SK-N-SH treated with all-trans-retinoic acid at 6 μM for 48 hours (cell line): ENCODE results near the gene SLC29A3.

Experiments
- ARNTL ChIP-seq: fragments of 450-650 bp; formaldehyde crosslinking; IDR thresholded peaks from 2 replicates; pipeline ENCODE4 v1.5.0; 2020; ENCODE audit warnings: low read depth, mild to moderate bottlenecking, moderate library complexity, borderline replicate concordance
- CSRNP3 ChIP-seq: fragments of 250-450 bp; sonication (Bioruptor Pico); IDR thresholded peaks from 2 replicates; pipeline ENCODE4 v1.5.1; 2021; ENCODE audit warnings: mild to moderate bottlenecking, moderate library complexity
- ESRRG ChIP-seq: fragments of 250-450 bp; sonication (Bioruptor Pico); IDR thresholded peaks from 2 replicates; pipeline ENCODE4 v1.6.1; 2021; ENCODE audit warnings: mild to moderate bottlenecking
- PATZ1 ChIP-seq: fragments of 250-450 bp; sonication (Bioruptor Pico); IDR thresholded peaks from 2 replicates; pipeline ENCODE4 v1.8.0; 2020; ENCODE audit warnings: mild to moderate bottlenecking, moderate library complexity, borderline replicate concordance
- PPARA ChIP-seq: fragments of 250-450 bp; sonication (Bioruptor Pico); IDR thresholded peaks from 2 replicates; pipeline ENCODE4 v1.5.0; 2020; ENCODE audit warnings: mild to moderate bottlenecking, borderline replicate concordance
- RARB ChIP-seq: fragments of 250-450 bp; sonication (Bioruptor Pico); IDR thresholded peaks from 2 replicates; pipeline ENCODE4 v1.8.0; 2021; ENCODE audit warnings: mild to moderate bottlenecking, moderate library complexity
- TCF4 ChIP-seq: fragments of 250-450 bp; sonication (Bioruptor Pico); IDR thresholded peaks from 2 replicates; pipeline ENCODE4 v1.8.0; 2021; ENCODE audit warnings: mild to moderate bottlenecking, moderate library complexity, borderline replicate concordance
- TOX ChIP-seq: fragments of 250-450 bp; sonication (Bioruptor Pico); IDR thresholded peaks from 2 replicates; pipeline ENCODE4 v1.8.0; 2021; ENCODE audit warnings: mild to moderate bottlenecking, moderate library complexity, borderline replicate concordance
- ZFP3 ChIP-seq: fragments of 250-450 bp; sonication (Bioruptor Pico); IDR thresholded peaks from 2 replicates; pipeline ENCODE4 v1.5.0; 2020; ENCODE audit warnings: mild to moderate bottlenecking, moderate library complexity
- ZFP30 ChIP-seq: fragments of 450-650 bp; formaldehyde crosslinking; IDR thresholded peaks from 2 replicates; pipeline ENCODE4 v1.5.0; 2022; ENCODE audit warnings: mild to moderate bottlenecking, moderate library complexity
- ZNF565 ChIP-seq: fragments of 450-650 bp; formaldehyde crosslinking; conservative IDR thresholded peaks from 2 replicates; pipeline ENCODE4 v1.5.0; 2020; ENCODE audit warnings: low read depth, mild to moderate bottlenecking, moderate library complexity
- ZNF70 ChIP-seq: fragments of 450-650 bp; formaldehyde crosslinking; IDR thresholded peaks from 2 replicates; pipeline ENCODE4 v1.5.0; 2020; ENCODE audit warnings: mild to moderate bottlenecking, moderate library complexity

GRCh38 chr10:71336632-71337031 is 17.6 kb downstream of the SLC29A3 start:
- TF ChIP-seq ZNF70 (CRISPR knock-in tag) (no peak), CSRNP3 (no peak), PPARA (CRISPR knock-in tag) (no peak), ZFP3 (no peak), TCF4 (CRISPR knock-in tag) (no peak), TOX (CRISPR knock-in tag) (no peak), ZFP30 (no peak), PATZ1 (CRISPR knock-in tag) (no peak), ZNF565 (CRISPR knock-in tag) (no peak), ESRRG (CRISPR knock-in tag) (no peak), ARNTL (CRISPR knock-in tag) (no peak), RARB (CRISPR knock-in tag) (no peak)
